ENCODE results near the gene APOL4.
A peak's percentile ranks its signal among the peaks of the same experiment; 100 is the strongest.
"Not testable (repeated sequence)": the region's sequence is repeated elsewhere in the genome, so short reads cannot be mapped to it uniquely, and the experiment has no call there.

APOL4 gene

DNA sequence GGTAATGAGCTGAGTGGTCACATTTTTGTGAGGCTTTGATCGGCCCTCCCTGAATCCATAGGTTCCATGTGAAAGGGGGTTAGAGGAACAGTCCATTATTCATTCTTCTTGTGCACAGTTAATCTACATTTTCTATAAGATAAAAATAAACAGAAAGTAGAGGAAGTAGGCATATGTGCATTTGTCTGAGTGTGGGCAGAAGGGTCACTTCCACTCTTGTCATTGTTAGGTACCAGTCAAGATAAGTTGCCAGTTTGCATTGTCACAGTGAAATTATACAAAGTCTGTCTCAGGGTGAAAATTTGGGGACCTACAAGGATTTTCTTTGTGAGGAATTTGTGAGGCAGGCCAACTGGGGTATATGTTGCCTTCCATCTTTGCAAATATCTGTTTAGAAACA lies 4.6 kb upstream of the APOL4 start:
- DNase-seq (ENCODE audit: low spot score) = no peak

DNA sequence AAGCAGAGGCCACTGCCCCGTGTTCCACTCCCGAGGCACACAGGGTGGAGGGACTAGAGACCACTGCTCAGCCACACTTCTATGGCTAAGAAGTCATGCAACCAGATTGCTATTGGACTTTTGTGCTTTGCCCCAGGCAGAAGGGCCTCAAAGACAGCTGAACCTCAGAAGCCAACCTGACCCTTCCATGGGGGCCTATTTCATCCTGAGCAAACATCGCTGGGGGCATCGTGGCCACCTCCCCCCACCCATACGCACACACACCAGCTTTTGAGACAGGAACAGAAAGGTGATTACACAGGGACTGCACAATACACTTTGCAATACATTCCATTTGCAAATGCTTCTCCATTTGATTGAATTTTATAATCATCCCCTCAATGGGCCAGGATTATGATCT lies 4.0 kb upstream of the APOL4 start:
- not testable (repeated sequence) for DNase-seq (ENCODE audit: low spot score)

DNA sequence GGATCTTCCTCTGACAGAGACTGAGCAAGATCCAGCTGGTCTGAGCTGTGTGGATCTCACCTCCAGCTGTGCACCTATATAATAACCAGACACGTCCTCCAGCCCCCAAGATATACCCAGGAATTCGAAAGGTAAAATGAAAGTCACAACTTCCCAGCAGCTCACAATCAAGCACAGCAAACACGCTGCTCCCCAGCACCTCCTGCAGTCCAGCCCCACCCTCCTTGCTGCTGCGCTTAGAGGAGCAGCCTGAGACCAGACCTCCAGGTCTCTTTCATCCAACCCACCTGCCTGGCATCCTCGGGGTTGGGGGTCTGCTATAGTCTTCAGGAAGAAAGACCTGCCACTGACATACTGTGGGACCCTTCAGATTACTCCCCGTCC lies 3.0 kb upstream of the APOL4 start:
- DNase-seq (ENCODE audit: low spot score) = no peak

DNA sequence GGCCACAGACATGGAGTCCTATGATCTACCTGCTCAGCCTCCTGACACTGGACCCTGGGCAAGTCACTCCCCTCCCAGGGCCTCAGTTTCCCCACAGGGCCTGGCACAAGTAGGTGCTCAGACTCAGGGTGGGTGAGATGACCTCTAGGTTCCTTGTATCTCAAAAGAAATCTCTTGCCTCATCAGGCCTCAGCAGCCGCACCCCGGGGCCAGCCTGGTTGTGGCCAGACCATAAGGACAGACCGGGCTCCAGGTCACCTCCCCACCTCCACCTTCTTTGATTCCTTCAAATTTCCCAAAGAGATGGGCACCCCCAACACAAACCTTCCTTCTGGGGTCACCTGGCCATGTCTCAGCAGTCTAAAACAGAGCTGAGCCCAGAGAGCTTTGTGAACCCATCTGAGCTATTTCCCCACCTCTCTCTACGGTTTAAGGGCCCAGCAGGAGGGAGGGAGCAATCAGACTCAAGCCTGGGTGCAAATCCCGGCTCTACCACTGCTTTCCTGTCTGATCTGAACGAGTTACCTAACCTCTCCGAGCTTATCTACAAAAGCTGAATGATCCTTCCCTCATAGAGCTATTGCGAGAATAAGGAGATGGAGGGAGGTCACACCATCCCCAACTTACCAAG lies 2.5 kb upstream of the APOL4 start:
- DNase-seq (ENCODE audit: low spot score) = no peak

DNA sequence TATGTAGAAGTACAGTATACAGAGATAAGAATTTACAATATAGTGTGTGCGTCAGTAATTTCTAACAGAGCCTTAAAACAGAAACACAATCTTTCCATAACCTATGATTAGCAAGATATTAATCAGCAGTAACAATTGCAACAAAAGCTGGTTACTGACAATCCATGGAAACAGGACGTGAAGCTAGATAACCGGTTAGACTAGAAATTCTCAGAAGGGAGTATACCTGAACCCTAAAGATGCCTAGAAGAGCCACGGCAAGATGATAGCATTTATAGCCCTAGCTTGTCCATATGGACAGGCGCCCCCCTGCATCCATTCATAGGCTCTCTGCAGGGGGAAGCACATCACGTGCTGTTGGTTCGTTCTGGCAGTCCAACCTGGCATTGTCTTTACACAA lies 1.8 kb upstream of the APOL4 start:
- not testable (repeated sequence) for DNase-seq (ENCODE audit: low spot score)

DNA sequence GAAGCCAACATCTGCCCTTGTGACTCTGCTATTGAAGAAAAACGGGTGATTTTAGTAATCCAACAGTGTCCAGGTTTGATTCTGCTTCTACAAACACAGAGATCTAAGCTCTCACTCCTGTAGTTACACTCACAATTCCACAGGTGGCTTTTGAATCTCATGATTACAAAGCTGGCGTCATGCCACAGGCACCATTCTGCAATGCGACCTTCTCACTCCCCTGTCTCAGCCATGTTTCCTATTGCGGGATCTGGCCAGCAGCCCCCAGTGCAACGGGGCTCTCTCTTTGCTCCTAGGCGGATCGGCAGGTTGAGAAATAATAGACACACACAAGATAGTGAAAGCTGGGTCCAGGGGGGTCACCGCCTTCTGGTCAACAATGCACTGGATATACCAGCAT lies 1.3 kb upstream of the APOL4 start:
- not testable (repeated sequence) for DNase-seq (ENCODE audit: low spot score)

DNA sequence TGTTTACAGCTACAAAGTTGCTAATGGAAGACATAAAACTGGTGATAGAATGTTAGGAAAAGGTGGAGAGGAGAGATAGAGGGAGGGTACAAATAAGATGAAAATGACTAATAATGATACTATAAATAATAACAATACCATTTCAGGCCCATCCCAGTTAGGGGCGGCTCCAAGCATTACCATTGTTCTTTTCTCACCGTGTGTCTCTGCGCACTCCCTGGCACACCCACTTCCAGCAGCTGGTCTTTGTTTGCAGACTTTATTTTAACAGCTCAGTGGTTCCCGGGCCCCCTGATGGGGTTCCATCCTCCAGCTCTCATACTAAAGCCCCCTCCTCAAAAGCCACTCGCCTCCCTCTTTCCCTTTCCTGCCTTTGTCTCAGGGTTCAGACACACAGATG lies 584 bp downstream of the APOL4 start:
- not testable (repeated sequence) for DNase-seq (ENCODE audit: low spot score)

DNA sequence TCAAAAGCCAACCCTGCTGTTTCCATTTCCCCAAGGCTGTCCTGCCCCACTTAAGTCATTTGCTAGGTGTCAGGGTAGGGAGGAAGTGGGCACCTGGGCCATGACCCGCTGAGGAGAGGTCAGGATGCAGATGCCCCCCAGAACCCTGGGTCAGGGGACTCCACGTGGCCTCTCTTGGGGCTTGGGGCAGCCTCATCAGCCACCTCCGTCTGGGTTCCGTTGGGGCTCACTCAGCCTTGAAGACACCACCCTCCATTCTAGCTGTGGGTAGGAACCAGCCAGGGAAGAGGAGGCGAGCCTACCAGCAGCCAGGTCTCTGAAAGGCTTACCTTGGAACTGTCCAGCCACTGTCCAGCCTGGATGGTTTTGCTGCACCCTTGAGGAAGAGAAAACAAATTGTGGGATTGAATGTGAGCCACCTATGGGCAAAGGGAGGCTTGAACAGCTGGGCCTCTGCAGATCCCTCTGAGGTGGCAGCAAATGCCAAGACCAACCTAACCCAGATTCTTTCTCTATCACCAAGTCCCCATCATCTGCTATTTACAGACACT lies 2.5 kb downstream of the APOL4 start:
- DNase-seq (ENCODE audit: low spot score) = no peak

DNA sequence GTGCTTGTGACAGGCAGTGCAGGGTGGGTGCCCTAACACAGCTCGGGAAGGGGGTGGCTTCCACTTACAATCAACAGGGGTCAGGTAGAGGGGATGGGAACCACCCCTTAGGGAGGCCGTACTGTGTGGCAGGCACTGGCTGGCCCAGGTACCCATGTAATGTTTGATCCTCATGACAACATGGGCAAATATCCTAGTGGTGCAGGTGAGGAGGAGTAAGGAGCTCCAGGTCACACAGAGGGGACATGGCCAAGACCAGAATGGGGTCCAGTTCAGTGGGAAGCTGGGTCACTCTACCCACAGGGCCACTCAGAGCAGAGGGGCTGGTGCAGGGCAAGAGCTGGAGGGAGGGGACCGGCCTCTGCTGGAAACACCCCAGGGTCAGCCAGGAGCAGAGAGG lies 3.1 kb downstream of the APOL4 start:
- DNase-seq (ENCODE audit: low spot score) = no peak

DNA sequence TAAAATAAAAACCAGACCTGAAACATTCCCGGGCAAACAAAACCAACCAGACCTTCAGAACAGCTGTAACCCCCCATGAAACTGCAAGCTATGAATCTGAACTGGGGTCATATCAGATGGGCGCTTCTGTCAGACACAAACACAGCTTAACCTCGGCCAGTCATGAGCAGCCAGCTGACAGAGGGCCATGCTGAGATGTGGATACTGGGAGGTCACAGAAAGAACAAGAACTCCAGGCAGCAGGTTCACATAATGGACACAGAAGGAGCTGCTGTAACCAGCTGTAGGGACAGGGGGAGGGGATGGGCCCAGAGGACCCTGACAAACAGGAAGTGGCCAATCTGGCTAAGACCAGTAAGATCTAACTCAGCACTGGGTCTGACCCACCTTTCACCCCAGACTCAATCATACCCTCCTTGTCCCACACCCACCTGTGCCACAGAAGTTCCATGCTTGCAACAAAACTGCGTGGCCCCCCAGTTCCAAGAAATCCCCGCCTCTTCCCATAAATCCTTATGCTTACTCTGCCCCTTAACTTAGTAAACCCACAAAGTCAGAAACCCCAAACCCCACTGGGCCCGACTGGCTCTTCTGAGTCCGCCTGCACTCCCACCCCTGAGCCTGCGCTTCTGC lies 4.0 kb downstream of the APOL4 start:
- DNase-seq (ENCODE audit: low spot score) = no peak

DNA sequence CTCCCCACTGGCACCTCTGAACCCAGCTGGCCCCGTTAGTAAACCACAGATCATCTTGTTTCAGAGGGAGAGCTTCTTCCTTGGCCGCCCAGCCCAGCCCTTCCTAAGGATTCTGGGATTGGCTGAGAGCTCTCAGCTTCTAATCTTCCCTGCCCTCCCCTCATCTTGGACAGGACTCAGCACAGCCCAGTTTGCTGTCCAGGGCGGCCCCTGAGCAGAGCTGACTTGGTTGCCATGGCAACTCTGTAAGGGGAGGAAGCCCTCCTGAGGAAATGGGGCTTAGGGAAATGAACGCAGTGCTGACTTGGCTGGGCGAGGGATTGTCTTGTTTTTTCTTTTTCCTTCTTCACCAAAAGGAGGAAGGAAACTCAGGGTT lies 4.6 kb downstream of the APOL4 start:
- no peak for DNase-seq (ENCODE audit: low spot score)

DNA sequence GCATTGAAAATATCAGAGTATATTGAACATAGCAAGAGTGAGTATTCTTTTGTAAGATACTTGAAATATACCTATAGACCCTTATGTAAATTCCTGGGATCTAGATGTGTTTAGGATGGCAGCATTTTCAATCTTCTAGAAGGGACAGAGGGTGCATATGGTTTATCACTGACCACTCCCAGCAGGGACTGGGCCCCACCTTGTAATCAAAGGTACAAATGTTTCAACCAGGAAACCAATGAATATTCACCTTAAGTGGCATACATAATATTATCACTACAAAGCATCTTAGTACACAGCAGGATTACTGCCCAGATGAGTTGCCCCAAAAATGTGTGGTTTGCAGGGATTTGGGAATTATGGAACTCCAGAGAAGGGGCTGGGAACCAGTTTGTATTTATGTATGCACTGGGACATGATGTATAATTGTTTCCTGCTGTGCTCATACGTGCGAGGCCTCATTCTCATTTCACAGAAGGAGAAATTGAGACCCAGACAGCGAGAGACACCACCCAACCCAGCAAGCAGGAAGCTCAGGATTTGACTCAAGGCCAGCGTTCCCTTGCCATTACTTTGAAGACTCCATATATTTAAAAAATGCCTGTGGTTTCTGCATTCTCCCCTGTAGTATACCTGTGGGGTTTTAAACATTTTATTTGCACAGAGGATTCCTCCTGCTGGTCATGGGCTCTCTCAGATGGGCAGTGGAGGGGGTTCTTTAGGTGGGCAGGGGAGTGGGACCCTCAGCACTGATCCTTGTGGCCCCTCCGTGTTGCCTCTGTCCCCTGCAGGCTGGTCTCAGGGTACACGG lies 5.2 kb downstream of the APOL4 start:
- no peak for DNase-seq (ENCODE audit: low spot score)

DNA sequence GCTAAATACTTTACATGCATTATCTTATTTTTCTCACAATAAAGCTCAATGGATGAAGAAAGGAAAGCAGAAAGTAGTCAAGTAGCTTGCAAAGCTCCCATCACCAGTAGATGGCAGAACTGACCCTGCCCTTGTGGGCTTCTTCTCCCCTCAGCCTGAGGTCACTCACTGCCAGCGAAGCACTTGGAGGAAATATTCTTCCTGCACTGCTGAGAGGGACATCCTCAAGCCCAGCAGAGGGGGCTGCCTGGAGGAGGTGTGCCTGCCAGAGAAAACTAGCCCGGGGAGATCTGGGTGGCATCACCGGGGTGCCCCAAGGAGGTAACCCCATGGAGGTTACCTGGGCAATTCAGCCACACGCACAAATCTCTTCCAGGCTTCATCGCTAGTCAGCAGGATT lies 6.6 kb downstream of the APOL4 start:
- peak; percentile 74 for DNase-seq (ENCODE audit: low spot score)

DNA sequence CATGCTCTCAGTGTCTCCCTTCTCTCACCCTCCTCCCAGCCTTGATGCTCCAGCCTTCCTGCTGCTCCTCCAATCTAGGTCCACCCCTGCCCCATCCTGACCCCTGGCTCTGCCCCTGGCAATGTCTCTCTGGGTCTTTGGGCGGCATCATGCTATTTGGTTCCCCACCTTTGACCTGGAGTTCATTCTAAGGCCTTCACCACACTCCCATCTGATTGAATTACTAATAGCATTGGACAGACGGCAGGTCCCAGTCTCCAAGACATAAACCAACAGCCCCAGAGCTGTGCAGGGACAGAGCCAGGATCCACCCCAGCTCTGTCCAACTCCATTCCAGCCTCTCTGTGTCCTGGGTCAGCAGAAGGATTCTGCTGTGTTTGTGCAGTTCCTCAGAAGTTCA lies 7.2 kb downstream of the APOL4 start:
- no peak for DNase-seq (ENCODE audit: low spot score)

DNA sequence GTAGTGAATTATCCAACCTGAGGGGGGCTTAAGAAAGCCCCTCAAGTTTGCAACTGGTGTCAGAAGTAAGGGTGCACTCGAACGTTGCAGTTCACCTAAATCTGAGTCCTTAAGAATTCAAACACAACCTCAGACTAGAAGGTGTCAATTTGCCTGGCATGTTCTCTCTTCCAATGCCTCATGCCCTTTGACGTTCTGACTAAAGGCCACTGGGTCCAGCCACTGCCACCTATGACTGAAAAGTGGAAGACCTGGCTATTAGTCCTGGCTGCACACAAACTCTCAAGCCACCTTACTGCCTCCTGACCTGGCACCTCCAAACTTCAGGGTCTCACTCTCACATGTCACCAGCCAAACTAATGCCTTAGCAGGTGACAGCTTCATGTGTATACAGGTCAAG lies 8.0 kb downstream of the APOL4 start:
- DNase-seq (ENCODE audit: low spot score) = no peak

DNA sequence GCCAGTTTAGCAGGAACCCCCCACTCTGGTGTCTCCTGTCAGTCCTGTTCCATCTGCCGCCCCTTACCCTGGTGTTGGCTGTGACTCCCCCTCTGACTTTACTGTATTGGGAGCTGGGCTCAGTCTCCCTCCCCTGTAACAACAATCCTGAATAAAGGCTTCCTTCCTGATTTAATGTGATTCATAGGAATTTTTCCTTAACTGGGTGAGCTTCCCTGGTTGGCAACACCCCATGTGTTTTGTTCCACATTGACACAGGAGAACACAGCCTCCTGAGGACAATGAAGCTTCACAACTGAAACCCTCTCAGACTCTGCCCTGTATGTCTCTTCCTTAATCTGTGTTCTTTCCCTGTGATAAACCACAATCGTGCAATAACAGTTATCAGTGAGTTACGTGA lies 8.4 kb downstream of the APOL4 start:
- DNase-seq (ENCODE audit: low spot score) = no peak

DNA sequence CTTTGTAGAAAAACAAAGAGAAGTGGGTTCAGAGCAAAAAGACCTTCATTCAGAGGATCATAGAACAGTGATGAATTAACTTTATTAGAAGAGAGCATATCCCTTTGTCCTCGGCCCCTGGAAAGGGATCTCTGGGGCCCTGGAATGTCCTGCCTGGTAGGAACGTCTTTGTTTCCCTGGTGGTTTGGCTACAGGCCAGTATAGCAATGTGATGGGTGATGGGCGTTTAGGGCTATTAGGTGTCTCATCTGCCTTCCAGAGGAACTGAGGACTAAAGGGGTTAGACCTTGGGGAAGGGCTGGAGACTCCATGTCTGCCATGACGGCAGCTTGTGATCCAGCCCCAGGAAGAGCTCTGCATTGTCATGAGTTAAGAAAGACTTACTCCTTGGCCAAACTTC lies 9.1 kb downstream of the APOL4 start:
- DNase-seq (ENCODE audit: low spot score) = no peak

DNA sequence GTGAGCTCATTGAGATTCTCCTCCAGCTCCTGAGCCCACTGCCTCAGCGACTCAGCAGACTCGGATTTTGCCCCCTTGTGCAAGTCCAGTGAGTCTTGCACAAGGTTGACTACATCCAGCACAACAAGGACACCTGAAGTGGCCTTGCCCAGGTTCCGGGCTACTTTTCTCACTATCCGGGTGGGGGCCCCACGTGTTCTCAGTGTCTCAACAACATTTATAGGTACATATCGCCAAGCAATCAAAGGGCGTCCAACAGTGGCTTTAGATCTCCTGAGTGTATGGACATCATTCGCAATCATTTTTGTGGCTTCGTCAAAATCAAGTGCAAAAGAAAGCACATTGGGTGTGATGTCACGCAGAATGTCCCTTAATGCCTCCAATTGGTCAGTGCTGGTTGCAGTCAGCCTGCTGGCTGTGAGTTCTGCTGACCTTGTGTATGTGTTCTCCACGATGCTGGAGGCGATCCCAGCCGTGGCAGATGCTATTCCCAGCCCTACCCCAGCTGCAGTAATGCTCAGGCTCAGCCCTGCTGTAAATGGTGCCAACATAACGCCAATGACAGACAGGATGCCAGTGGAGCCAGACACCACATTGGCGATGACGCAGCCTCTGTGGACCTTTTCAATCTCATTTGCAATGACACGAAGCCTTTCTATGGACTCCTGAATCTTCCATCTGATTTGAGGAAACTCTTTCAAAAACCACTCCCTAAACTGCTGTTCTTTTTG lies 10.3 kb downstream of the APOL4 start:
- peak; percentile 49 for DNase-seq (ENCODE audit: low spot score)

DNA sequence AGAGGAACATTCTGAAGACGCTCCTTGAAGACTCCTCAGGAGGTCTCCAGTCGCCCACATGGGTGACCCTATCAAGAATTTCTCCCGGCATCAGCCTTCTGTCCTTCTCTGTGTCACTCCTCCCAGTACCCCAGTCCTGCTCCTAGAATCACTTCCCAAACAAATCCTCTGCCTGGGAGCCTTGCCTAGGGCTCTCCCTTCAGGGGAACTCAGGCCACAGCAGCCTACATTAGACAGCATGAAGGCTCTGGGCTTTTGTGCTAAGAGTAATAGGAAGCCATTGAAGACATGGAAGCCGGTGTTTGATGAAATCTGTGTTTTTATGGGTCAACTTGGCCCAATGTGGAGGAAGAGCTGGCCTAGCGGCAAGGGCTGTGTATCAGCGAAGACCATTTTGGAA lies 13.7 kb downstream of the APOL4 start:
- not testable (repeated sequence) for DNase-seq (ENCODE audit: low spot score)

DNA sequence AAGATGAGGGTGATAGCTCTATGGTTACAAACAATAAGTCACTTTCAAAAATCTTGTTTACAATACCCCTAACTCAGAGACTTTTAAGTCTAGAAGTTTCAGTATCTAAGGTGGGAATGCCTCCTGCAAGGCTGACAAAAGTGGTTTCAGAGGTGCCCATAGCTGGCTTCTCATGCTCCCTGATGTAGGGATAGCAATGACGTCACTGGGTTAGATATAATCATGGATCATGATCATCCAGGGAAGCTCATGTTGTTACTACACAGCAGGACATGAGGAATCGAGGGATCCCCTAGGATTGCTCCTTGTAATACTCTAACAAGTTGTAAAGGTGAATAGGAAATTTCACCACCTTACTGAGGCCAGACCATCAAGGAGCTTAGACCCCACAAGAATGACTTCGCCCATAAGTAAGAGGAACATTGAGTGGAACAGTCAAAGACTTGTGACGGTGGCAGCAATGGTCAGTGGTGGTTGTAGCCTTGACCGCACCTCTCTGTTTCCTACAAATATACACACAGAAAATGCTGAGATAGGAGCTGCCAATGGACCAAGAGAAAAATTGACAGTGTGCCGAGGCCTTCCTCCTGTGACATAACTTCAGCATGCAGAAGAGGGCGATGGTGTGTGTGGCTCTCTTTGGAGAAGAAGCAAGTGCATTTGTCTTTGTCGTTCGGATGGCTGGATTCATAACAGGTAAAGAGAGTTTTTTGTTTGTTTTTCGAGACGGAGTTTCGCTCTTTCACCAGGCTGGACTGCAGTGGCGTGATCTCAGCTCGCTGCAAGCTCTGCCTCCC lies 15.6 kb downstream of the APOL4 start:
- no peak for DNase-seq (ENCODE audit: low spot score)

DNA sequence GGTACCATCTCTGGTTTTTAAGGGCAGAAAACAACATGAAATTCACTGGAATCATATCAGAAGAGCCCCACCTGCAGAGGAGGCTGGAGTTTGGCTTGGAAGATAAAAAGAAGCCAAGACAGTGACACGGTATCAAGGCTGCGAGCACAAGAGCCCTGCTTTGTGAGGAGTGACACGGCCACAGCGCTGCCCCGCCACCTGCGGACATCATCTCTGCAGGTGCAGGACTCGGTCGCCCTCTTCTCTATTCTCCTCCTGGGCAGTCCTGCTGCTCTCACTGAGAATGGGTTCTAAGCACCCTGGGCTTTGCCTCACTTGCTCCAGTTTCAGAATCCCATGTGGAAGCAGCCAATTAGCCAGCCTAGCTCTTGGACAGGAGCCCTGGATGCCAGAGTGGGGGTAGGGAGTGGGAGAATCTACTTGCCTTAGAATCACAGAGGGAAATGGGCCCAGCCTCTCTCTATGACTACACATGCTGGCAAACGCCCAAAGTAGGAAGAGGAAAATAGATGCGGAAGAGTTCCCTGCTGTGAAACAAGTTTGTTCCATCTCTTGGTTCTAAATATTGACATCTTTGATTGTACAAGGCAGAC lies 17.1 kb downstream of the APOL4 start:
- DNase-seq (ENCODE audit: low spot score) = peak; percentile 65

Data from GM03348 (cell line).